HCT116 (cell line): ENCODE data around the gene NBAS. TPM values are rescaled to one million over a fixed set of nuclear protein-coding genes. Genes with fewer than 3 reads are reported as not detected.

Source experiments
- ATAC-seq: fragments of 200-7000 bp; cut with Tn5 transposase; 2 replicates; pipeline ENCODE4 v1.9.1; 2020; ENCODE audit warnings: mild to moderate bottlenecking, moderate library complexity
- BruUV-seq: library from RNA; stranded (reverse); fragments of 400-500 nt; replicated peaks from 2 replicates; lab custom pipeline; 2021; lab: Mats Ljungman, UMichigan
- CTCF ChIA-PET: fragments of 300-600 bp; sonication (Branson Sonifier 250); formaldehyde crosslinking; loops from one replicate; lab custom pipeline; 2021; ENCODE audit warnings: antibody characterized with exemption; lab: Charles Lee
- POLR2A ChIA-PET: fragments of 300-600, 350-600 bp; sonication (Branson Sonifier 250); formaldehyde crosslinking; loops from one replicate; lab custom pipeline; 2021; ENCODE audit warnings: antibody characterized with exemption; lab: Charles Lee
- RAD21 ChIA-PET, 2 experiments: fragments of 300-600 bp; sonication (Branson Sonifier 250); formaldehyde crosslinking; loops; one replicate each; lab custom pipeline; 2023; ENCODE audit warnings: low total read pairs in 2 of 2; ENCODE audit not compliant: uncharacterized antibody in 2 of 2, unreplicated experiment in 2 of 2, low non-redundant PET in 1 of 2; lab: Charles Lee
- DNase-seq: peaks from one replicate; pipeline ENCODE4 v3.0.0-alpha.2; 2010; ENCODE audit warnings: low read depth, low spot score
- H2AFZ ChIP-seq: fragments of 200-600 bp; shearing (Covaris generic), sonication (generic); 2 replicates; pipeline ENCODE4 v1.6.1; 2017; ENCODE audit warnings: low read depth, mixed run types, mixed read lengths, antibody characterized with exemption, low read length; ENCODE audit not compliant: poor library complexity, severe bottlenecking
- H3K27ac ChIP-seq: 2 replicates; pipeline ENCODE4 v1.5.1; 2012; ENCODE audit warnings: low read depth, low read length
- H3K27me3 ChIP-seq: fragments of 200-600 bp; sonication (generic); 2 replicates; pipeline ENCODE4 v1.6.1; 2016; ENCODE audit warnings: mixed run types, low read length, mixed read lengths; ENCODE audit not compliant: insufficient read depth
- H3K36me3 ChIP-seq, 2 experiments: fragments of 200-500 bp in 1 of 2; fragments of 200-600 bp in 1 of 2; sonication (Bioruptor generic) in 1 of 2; sonication (generic) in 1 of 2; 2 replicates each; pipeline versions ENCODE4 v1.5.1 to v1.6.1; 2014 to 2016; ENCODE audit warnings: low read length in 2 of 2, inconsistent platforms in 1 of 2, mixed read lengths in 1 of 2, mixed run types in 1 of 2; ENCODE audit not compliant: insufficient read depth in 2 of 2, control insufficient read depth in 1 of 2
- H3K4me1 ChIP-seq, 2 experiments: fragments of 200-600 bp in 1 of 2; sonication (generic) in 1 of 2; 2 replicates each; pipeline versions ENCODE4 v1.5.1 to v1.6.1; 2012 to 2017; ENCODE audit warnings: low read length in 2 of 2, inconsistent platforms in 1 of 2, mild to moderate bottlenecking in 1 of 2, mixed read lengths in 1 of 2, mixed run types in 1 of 2, moderate library complexity in 1 of 2; ENCODE audit not compliant: insufficient read depth in 2 of 2, control insufficient read depth in 1 of 2
- H3K4me2 ChIP-seq: fragments of 200-600 bp; sonication (generic); 2 replicates; pipeline ENCODE4 v1.6.1; 2017; ENCODE audit warnings: mixed run types, low read length, mixed read lengths
- H3K4me3 ChIP-seq, 2 experiments: fragments of 200-600 bp in 1 of 2; sonication (generic) in 1 of 2; replicated peaks in 1 of 2; 2 replicates each; pipeline ENCODE4 v1.5.1; 2011 to 2016; ENCODE audit warnings: low read length in 2 of 2, control low read depth in 1 of 2, low read depth in 1 of 2, mild to moderate bottlenecking in 1 of 2, mixed read lengths in 1 of 2, mixed run types in 1 of 2
- H3K79me2 ChIP-seq: fragments of 200-600 bp; sonication (generic); 2 replicates; pipeline ENCODE4 v1.6.1; 2017; ENCODE audit warnings: mild to moderate bottlenecking, mixed run types, low read length, moderate library complexity, mixed read lengths; ENCODE audit not compliant: insufficient read depth
- H3K9ac ChIP-seq: fragments of 200-600 bp; sonication (generic); 2 replicates; pipeline ENCODE4 v1.6.1; 2016; ENCODE audit warnings: low read length, mixed read lengths
- H3K9me2 ChIP-seq: fragments of 200-600 bp; sonication (generic), shearing (Covaris generic); 2 replicates; pipeline ENCODE4 v1.6.1; 2017; ENCODE audit warnings: mixed run types, mild to moderate bottlenecking, moderate library complexity; ENCODE audit not compliant: insufficient read depth
- H3K9me3 ChIP-seq, 2 experiments: fragments of 200-500 bp in 1 of 2; fragments of 200-600 bp in 1 of 2; sonication (Bioruptor generic) in 1 of 2; sonication (generic) in 1 of 2; 2 replicates each; pipeline ENCODE4 v1.6.1; 2014 to 2017; ENCODE audit warnings: low read length in 2 of 2, mixed read lengths in 2 of 2, inconsistent platforms in 1 of 2, low read depth in 1 of 2, mild to moderate bottlenecking in 1 of 2, mixed run types in 1 of 2, moderate library complexity in 1 of 2; ENCODE audit not compliant: control insufficient read depth in 1 of 2, insufficient read depth in 1 of 2
- H4K20me1 ChIP-seq: fragments of 200-600 bp; sonication (generic), shearing (Covaris generic); 2 replicates; pipeline ENCODE4 v1.6.1; 2017; ENCODE audit warnings: mixed run types, mild to moderate bottlenecking, moderate library complexity; ENCODE audit not compliant: insufficient read depth
- CBX3 ChIP-seq: IDR thresholded peaks from 2 replicates; pipeline ENCODE4 v1.6.1; 2012; ENCODE audit warnings: low read depth
- EGR1 ChIP-seq: IDR thresholded peaks from 2 replicates; pipeline ENCODE4 v1.6.1; 2012; ENCODE audit warnings: low read depth
- EZH2phosphoT487 ChIP-seq: fragments of 200-600 bp; IDR thresholded peaks from 2 replicates; pipeline ENCODE4 v1.6.1; 2018; ENCODE audit warnings: antibody characterized with exemption, borderline replicate concordance
- FOSL1 ChIP-seq: IDR thresholded peaks from 2 replicates; pipeline ENCODE4 v1.6.1; 2012; ENCODE audit warnings: low read depth
- JUND ChIP-seq: IDR thresholded peaks from 2 replicates; pipeline ENCODE4 v1.6.1; 2012
- POLR2AphosphoS5 ChIP-seq: IDR thresholded peaks from 2 replicates; pipeline ENCODE4 v1.6.1; 2011; ENCODE audit warnings: mild to moderate bottlenecking, low read depth, low read length, moderate library complexity
- SIN3A ChIP-seq: IDR thresholded peaks from 2 replicates; pipeline ENCODE4 v1.6.1; 2012; ENCODE audit warnings: low read depth
- SRF ChIP-seq: IDR thresholded peaks from 2 replicates; pipeline ENCODE4 v1.6.1; 2012; ENCODE audit warnings: low read depth
- TCF7L2 ChIP-seq: IDR thresholded peaks from 2 replicates; pipeline ENCODE4 v1.7.0; 2011; ENCODE audit warnings: borderline replicate concordance, inconsistent platforms; ENCODE audit not compliant: insufficient read depth, insufficient read length; ENCODE audit errors: extremely low read depth
- YY1 ChIP-seq: IDR thresholded peaks from 2 replicates; pipeline ENCODE4 v1.6.1; 2011; ENCODE audit warnings: low read length, low read depth, moderate library complexity, mild to moderate bottlenecking; ENCODE audit not compliant: insufficient replicate concordance; ENCODE audit errors: extremely low read depth
- intact Hi-C: fragments of 100-400 bp; cut with micrococcal nuclease; formaldehyde crosslinking; loops from 2 replicates; pipeline ENCODE4 v1.10.0; 2022
- total RNA-seq: library from RNA; stranded (reverse); gene quantifications from one replicate; pipeline ENCODE4 v1.2.1, GENCODE V29; 2021; ENCODE audit not compliant: unreplicated experiment
- TF ChIP-seq, protein P1 (sequence below): IDR thresholded peaks from 2 replicates; pipeline ENCODE4 v1.6.1; 2012
- TF ChIP-seq, protein P2 (sequence below): IDR thresholded peaks from 2 replicates; pipeline ENCODE4 v1.6.1; 2011; ENCODE audit warnings: mild to moderate bottlenecking, low read length, moderate library complexity; ENCODE audit not compliant: insufficient replicate concordance; ENCODE audit errors: extremely low read depth
- TF ChIP-seq, protein P3 (sequence below): IDR thresholded peaks from 2 replicates; pipeline ENCODE4 v1.6.1; 2012; ENCODE audit warnings: low read depth

The NBAS gene
- total RNA-seq, 1 experiment from 2014 or later, result 32.8 TPM

DNA sequence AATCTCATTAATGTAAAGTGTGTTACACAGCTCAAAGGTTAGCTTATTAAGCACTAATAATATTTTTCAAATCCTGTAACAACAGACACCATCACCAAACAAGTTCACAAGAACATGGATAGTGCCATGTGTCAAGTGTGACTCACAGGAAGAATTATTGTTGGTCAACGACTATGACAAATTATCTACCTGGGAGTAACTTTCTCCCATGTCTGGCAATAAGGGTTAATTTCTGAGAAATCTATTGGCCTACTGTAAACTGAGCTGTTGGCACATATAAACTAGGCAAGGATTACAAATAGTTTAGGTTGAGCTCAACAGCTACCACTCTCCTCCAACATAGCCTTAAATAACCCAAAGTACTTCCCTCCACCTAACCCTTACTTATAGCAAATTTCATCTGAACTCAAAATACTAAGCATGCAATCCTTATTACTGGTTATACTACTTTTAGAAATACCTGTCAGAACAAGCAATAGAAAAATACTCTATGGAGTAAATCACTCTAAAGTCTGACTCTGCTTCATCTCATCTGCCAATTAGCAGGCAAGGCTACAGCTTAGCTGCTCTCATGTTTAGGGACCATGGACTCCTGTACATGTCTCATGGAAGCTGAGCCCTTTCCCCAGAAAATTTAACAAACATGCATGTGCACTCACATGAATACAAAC lies 223.0 kb downstream of the NBAS start:
- Histone ChIP-seq H3K4me3 (no peak overlapping the region), H4K20me1 (no peaks in the 10 kb centered on the region)
- no peak for DNase-seq
- CTCF ChIA-PET, result no interaction called here
- no TSS peak for BruUV-seq
- no peak for TF ChIP-seq CBX3
- peak; percentile 49; the same call in 1 of the 2 replicates for TF ChIP-seq FOSL1
- TF ChIP-seq SIN3A, result no peak
- TF ChIP-seq EZH2phosphoT487, result no peak
- TF ChIP-seq, all 23 proteins: peak for 1
- Histone ChIP-seq H3K27ac (no peak overlapping the region), H2AFZ (no peak overlapping the region), H3K9me2 (no peaks in the 10 kb centered on the region; the same call in 1 of the 2 replicates), H3K27me3 (no peaks in the 10 kb centered on the region), H3K36me3 (no peaks in the 10 kb centered on the region), H3K4me2 (0 out of 2 replicates have a peak overlapping the region, but pooled peaks have one; percentile 16), H3K9ac (no peak overlapping the region), H3K4me1 (peaks cover 0 to 7% of the 10 kb centered on the region in 2 experiments; a peak in 2 of 4 replicates), H3K79me2 (no peaks in the 10 kb centered on the region), H3K9me3 (no peaks in the 10 kb centered on the region)
- RAD21 ChIA-PET, result no interaction called here
- peak; percentile 34; the same call in 1 of the 2 replicates for ATAC-seq
- POLR2A ChIA-PET, result no interaction called here
- intact Hi-C loops, result no loop called here

DNA sequence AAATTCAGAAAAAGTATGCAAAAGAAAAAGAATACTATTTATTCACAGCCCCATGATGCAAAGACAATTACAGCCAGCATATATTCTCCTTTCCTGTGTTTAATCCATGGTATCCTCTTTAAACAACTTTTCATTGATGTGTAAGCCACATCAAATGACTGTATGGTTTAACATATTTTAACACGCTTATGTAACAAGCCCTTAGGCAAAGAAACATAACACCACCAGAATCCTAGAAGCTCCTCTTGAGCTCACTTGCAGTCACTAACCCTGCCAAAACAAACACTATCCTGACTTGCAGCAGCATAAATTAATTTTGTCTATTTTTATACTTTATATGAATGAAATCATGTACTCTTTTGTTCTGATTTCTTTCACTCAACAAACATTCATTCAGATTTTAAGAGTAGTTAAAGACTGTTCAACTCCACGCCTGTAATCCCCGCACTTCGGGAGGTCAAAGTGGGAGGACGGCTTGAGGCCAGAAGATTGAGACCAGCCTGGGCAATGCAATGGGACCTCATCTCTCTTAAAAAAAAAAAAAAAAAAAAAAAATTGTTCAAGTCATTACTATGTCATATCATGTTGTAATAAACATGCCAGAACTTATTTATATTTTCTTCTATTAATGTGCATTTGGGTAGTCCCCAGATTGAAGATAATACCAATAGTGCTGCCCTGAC lies 226.3 kb downstream of the NBAS start:
- Histone ChIP-seq H2AFZ (no peak overlapping the region), H3K36me3 (0 out of 4 replicates have a peak, but pooled peaks cover 0 to under 1% of the 10 kb centered on the region in 2 experiments), H3K9ac (no peak overlapping the region), H4K20me1 (no peaks in the 10 kb centered on the region), H3K9me3 (no peaks in the 10 kb centered on the region), H3K27me3 (no peaks in the 10 kb centered on the region), H3K9me2 (no peaks in the 10 kb centered on the region), H3K4me3 (no peak overlapping the region), H3K27ac (no peak overlapping the region), H3K79me2 (no peaks in the 10 kb centered on the region), H3K4me2 (no peak overlapping the region), H3K4me1 (peaks cover 0 to 7% of the 10 kb centered on the region in 2 experiments; a peak in 2 of 4 replicates)
- DNase-seq, result no peak
- RAD21 ChIA-PET, result no interaction called here
- CTCF ChIA-PET, result no interaction called here
- intact Hi-C loops, result no loop called here
- POLR2A ChIA-PET, result no interaction called here
- no TSS peak for BruUV-seq
- ATAC-seq, result no peak
- TF ChIP-seq EZH2phosphoT487 (no peak), JUND (no peak), YY1 (no peak), POLR2AphosphoS5 (no peak), EGR1 (no peak), SRF (no peak), SIN3A (no peak), TCF7L2 (no peak)
- TF ChIP-seq, protein P1, sequence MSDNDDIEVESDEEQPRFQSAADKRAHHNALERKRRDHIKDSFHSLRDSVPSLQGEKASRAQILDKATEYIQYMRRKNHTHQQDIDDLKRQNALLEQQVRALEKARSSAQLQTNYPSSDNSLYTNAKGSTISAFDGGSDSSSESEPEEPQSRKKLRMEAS, result no peak
- TF ChIP-seq, protein P2, sequence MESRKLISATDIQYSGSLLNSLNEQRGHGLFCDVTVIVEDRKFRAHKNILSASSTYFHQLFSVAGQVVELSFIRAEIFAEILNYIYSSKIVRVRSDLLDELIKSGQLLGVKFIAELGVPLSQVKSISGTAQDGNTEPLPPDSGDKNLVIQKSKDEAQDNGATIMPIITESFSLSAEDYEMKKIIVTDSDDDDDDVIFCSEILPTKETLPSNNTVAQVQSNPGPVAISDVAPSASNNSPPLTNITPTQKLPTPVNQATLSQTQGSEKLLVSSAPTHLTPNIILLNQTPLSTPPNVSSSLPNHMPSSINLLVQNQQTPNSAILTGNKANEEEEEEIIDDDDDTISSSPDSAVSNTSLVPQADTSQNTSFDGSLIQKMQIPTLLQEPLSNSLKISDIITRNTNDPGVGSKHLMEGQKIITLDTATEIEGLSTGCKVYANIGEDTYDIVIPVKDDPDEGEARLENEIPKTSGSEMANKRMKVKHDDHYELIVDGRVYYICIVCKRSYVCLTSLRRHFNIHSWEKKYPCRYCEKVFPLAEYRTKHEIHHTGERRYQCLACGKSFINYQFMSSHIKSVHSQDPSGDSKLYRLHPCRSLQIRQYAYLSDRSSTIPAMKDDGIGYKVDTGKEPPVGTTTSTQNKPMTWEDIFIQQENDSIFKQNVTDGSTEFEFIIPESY, result no peak
- TF ChIP-seq, protein P3, sequence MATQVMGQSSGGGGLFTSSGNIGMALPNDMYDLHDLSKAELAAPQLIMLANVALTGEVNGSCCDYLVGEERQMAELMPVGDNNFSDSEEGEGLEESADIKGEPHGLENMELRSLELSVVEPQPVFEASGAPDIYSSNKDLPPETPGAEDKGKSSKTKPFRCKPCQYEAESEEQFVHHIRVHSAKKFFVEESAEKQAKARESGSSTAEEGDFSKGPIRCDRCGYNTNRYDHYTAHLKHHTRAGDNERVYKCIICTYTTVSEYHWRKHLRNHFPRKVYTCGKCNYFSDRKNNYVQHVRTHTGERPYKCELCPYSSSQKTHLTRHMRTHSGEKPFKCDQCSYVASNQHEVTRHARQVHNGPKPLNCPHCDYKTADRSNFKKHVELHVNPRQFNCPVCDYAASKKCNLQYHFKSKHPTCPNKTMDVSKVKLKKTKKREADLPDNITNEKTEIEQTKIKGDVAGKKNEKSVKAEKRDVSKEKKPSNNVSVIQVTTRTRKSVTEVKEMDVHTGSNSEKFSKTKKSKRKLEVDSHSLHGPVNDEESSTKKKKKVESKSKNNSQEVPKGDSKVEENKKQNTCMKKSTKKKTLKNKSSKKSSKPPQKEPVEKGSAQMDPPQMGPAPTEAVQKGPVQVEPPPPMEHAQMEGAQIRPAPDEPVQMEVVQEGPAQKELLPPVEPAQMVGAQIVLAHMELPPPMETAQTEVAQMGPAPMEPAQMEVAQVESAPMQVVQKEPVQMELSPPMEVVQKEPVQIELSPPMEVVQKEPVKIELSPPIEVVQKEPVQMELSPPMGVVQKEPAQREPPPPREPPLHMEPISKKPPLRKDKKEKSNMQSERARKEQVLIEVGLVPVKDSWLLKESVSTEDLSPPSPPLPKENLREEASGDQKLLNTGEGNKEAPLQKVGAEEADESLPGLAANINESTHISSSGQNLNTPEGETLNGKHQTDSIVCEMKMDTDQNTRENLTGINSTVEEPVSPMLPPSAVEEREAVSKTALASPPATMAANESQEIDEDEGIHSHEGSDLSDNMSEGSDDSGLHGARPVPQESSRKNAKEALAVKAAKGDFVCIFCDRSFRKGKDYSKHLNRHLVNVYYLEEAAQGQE, result no peak
